Transverse colon (tissue), 4 donors: ENCODE results near the gene GALNT2. TPM values are rescaled to one million over a fixed set of nuclear protein-coding genes. Genes with fewer than 3 reads are reported as not detected.

Source experiments
- DNase-seq: peaks from one replicate; pipeline ENCODE4 v3.0.0-alpha.2; 2019
- H3K27ac ChIP-seq, 4 donors: fragments of 200-600 bp; sonication (generic); 2 replicates each; pipeline ENCODE4 v1.5.1; 2016 to 2018; ENCODE audit warnings: inconsistent platforms in 4 of 4
- H3K27me3 ChIP-seq: fragments of 200-600 bp; sonication (generic); 2 replicates; pipeline ENCODE4 v1.5.1; 2017; ENCODE audit warnings: inconsistent platforms
- H3K36me3 ChIP-seq, 4 donors: fragments of 200-600 bp; sonication (generic); 2 replicates each; pipeline ENCODE4 v1.5.1; 2017 to 2019; ENCODE audit warnings: inconsistent platforms in 4 of 4
- H3K4me1 ChIP-seq, 4 donors: fragments of 200-600 bp; sonication (generic); 2 replicates each; pipeline ENCODE4 v1.5.1; 2017 to 2020; ENCODE audit warnings: inconsistent platforms in 4 of 4
- H3K4me3 ChIP-seq, 4 donors: fragments of 200-600 bp; sonication (generic); 1 replicate in 1 of 4; 2 replicates in 3 of 4; pipeline versions ENCODE4 v1.5.1 to v1.6.1; 2017 to 2019; ENCODE audit warnings: inconsistent platforms in 4 of 4
- H3K9me3 ChIP-seq, 2 donors: fragments of 200-600 bp; sonication (generic); 2 replicates each; pipeline ENCODE4 v1.5.1; 2017 to 2019; ENCODE audit warnings: inconsistent platforms in 2 of 2
- EP300 ChIP-seq: sonication (generic); formaldehyde crosslinking; IDR thresholded peaks from one replicate; pipeline ENCODE4 v1.6.1; 2017; ENCODE audit warnings: antibody characterized with exemption, low read depth
- POLR2A ChIP-seq: fragments of 450-650 bp; IDR thresholded peaks from one replicate; pipeline ENCODE4 v1.6.1; 2016; ENCODE audit warnings: antibody characterized with exemption, mild to moderate bottlenecking, moderate library complexity
- POLR2AphosphoS5 ChIP-seq, 3 donors: sonication (generic); formaldehyde crosslinking; IDR thresholded peaks; one replicate each; pipeline ENCODE4 v1.6.1; 2016; ENCODE audit warnings: antibody characterized with exemption in 3 of 3
- WGBS, 2 donors: methylation state at CpG; one replicate each; pipeline ENCODE4 v1.1.5; 2018; ENCODE audit warnings: low coverage in 1 of 2; 5-methylcytosine and 5-hydroxymethylcytosine counted together
- in situ Hi-C, 4 donors: fragments of 200-750 bp; cut with MboI; loops; one replicate each; pipeline versions ENCODE4 v1.15.0 to v1.15.1; 2017; ENCODE audit warnings: low sequenced_read_pairs in 3 of 4, low pct_ligation_motif_present in 1 of 4, low pct_unique_long_range_greater_than_20kb in 1 of 4
- intact Hi-C: fragments of 100-400 bp; cut with DNase I; formaldehyde crosslinking; loops from one replicate; pipeline ENCODE4 v1.15.1; 2023; ENCODE audit warnings: low total_unique reads
- total RNA-seq, 4 donors: library from RNA; depleted of rRNA; stranded (reverse); fragments of >200 nt; gene quantifications; one replicate each; pipeline ENCODE4 v1.1.0, GENCODE V29; 2016
- TF ChIP-seq, protein P1 (sequence below), 5 experiments: fragments of 200-600 bp in 3 of 5; fragments of 450-650 bp in 2 of 5; sonication (generic) in 3 of 5; IDR thresholded peaks; 1 replicate in 2 of 5; 2 replicates in 3 of 5; pipeline ENCODE4 v1.5.1; 2016 to 2017; ENCODE audit warnings: antibody characterized with exemption in 5 of 5, inconsistent platforms in 3 of 5, mild to moderate bottlenecking in 2 of 5, moderate library complexity in 1 of 5

Gene GALNT2
- total RNA-seq, 4 donors from 2014 or later, result 16.5 to 48.8 (median 36.8) TPM

DNA sequence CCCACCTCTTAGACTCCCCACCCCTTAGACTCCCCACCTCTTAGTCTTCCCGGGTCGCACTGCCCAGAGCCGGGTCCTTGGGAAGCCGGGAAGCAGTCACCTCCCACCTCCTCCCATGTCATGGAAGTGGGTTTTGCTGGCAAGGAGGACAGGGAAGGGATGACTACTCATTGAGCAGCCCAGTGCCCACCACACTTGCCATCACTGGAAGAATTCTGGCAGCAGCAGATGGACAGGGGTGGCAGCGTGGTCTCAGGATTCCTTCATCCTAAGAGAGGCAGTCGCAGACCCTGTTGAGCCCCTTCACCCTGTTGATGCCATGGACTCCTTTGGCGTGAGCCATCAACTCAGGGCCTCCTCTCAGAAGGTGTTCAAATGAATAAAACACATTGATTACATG, 218.3 kb downstream of the GALNT2 start:
- TF ChIP-seq EP300, result no peak
- TF ChIP-seq, protein P1, sequence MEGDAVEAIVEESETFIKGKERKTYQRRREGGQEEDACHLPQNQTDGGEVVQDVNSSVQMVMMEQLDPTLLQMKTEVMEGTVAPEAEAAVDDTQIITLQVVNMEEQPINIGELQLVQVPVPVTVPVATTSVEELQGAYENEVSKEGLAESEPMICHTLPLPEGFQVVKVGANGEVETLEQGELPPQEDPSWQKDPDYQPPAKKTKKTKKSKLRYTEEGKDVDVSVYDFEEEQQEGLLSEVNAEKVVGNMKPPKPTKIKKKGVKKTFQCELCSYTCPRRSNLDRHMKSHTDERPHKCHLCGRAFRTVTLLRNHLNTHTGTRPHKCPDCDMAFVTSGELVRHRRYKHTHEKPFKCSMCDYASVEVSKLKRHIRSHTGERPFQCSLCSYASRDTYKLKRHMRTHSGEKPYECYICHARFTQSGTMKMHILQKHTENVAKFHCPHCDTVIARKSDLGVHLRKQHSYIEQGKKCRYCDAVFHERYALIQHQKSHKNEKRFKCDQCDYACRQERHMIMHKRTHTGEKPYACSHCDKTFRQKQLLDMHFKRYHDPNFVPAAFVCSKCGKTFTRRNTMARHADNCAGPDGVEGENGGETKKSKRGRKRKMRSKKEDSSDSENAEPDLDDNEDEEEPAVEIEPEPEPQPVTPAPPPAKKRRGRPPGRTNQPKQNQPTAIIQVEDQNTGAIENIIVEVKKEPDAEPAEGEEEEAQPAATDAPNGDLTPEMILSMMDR (IDR thresholded peaks at IDR 0.05), result no peak
- no peak for TF ChIP-seq POLR2AphosphoS5 (IDR thresholded peaks at IDR 0.05)
- no peak overlapping the region for H3K4me3 ChIP-seq
- peaks cover 13% of the 10 kb centered on the region for H3K27me3 ChIP-seq
- DNase-seq, result no peak
- H3K4me1 ChIP-seq, result peaks cover 7 to 19% (median 15%) of the 10 kb centered on the region in 4 donors
- H3K9me3 ChIP-seq, result no peaks in the 10 kb centered on the region
- intact Hi-C loops (no loop called here), in situ Hi-C loops (no loop called here)
- WGBS, 2 donors, result 94 to 100% methylated on average over 1 to 7 of the region's 7 CpGs
- H3K27ac ChIP-seq, result no peak overlapping the region
- H3K36me3 ChIP-seq, result no peaks in the 10 kb centered on the region

DNA sequence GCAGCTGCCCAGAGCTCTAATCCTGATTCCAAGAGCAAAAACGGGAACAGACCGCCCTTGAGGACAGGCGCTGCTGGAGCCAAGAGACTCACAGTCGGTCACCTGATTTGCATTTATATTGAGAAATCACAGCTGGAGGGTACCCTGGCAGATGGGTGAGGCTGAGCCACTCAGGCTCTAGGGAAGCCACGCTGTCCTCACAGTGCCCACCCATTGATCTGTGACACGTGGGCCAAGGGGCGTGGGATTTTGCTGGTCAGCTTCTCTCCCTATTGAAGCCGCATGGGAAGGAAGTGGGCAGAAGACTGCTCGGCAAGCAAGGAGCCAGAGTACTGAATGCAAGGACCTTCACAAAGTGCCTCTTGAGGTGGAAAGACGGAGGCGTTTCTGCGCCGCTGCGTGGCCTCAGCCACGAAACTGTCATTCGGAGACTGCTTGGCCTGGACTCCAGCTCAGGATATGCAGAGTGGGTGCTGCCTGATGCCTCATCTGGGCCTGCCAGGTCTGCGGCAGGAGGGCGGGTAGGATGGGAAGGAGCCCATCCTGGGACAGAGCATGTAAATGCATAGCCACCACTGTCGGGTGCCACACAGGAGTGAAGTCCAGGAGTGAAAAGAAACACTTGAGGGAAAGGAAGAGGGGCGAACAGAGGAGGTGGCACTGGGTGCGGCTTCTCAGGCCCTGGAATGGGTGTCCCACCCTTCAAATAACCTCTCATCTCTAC, 219.3 kb downstream of the GALNT2 start:
- H3K9me3 ChIP-seq, result no peaks in the 10 kb centered on the region
- intact Hi-C loops, result no loop called here
- in situ Hi-C loops, result no loop called here
- TF ChIP-seq POLR2AphosphoS5 (IDR thresholded peaks at IDR 0.05) (no peak), POLR2A (no peak), EP300 (no peak)
- TF ChIP-seq, protein P1 (IDR thresholded peaks at IDR 0.05), result no peak
- H3K27ac ChIP-seq, result no peak overlapping the region
- no peak overlapping the region for H3K4me3 ChIP-seq
- peaks cover 4 to 14% (median 11%) of the 10 kb centered on the region in 4 donors for H3K4me1 ChIP-seq
- WGBS, 2 donors, result 90 to 100% methylated on average over 1 to 20 of the region's 21 CpGs
- H3K36me3 ChIP-seq, result no peaks in the 10 kb centered on the region
- no peak for DNase-seq
- H3K27me3 ChIP-seq, result peaks cover 13% of the 10 kb centered on the region

DNA sequence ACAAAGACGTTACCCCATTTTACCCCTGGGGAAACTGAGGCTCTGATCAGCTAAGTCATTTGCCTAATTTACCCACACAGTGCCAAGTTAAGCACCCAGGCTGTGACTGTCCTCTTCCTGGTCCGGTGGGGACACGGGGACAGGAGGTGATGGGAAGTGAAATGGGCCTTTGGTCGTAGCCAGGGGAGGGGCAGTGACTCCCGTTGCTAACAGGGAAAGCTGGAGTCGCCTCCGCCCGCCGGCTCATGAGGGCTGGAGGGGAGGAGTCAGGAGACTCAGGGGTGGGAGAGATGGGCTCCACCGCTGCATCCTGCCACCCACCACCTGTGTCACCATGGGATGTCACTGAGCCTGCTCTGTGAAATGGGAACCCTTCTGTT, 219.8 kb downstream of the GALNT2 start:
- Histone ChIP-seq H3K27ac (no peak overlapping the region), H3K36me3 (no peaks in the 10 kb centered on the region), H3K4me1 (peaks cover 0 to 9% (median 6%) of the 10 kb centered on the region in 4 donors), H3K27me3 (peaks cover 13% of the 10 kb centered on the region), H3K9me3 (no peaks in the 10 kb centered on the region), H3K4me3 (no peak overlapping the region)
- TF ChIP-seq, protein P1 (IDR thresholded peaks at IDR 0.05), result no peak
- TF ChIP-seq POLR2A, result no peak
- TF ChIP-seq POLR2AphosphoS5 (IDR thresholded peaks at IDR 0.05), result no peak
- no peak for TF ChIP-seq EP300
- in situ Hi-C loops (no loop called here), intact Hi-C loops (no loop called here)
- DNase-seq, result no peak
- whole genome bisulfite sequencing, 2 donors, result 80% methylated on average over 6 of the region's 10 CpGs; no CpG with 5 or more reads in 1 of the 2 donors

DNA sequence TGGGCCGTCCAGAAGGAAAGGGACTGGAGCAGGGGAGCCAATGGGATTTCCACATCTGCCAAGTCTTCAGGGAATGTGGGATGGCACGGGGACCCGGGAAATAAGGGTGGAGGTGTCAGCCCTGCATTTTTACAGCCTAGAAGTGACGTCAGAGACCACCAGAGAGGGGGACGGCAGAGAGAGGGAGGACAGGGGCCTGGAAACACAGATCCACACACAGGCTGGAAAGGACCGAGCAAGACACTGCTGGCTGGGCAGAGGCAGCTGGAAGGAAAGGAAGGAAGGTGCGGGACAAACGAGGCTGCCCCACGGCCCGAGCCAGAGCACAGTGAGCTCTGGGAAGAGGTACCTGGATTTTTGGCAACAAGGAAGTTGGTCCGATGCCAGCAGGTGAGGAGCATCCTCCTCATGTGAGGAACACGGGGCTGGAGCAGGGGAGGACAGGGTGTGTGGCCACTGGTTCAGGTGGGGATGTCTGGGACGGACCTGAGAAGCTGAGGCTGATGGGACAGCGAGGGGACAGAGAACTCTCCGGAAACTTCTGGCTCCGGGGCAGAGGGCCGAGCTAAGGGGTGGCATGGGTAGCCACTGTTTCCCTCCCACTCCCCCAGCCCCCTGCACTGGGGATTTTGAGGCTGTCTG, 220.8 kb downstream of the GALNT2 start:
- Histone ChIP-seq H3K36me3 (no peaks in the 10 kb centered on the region), H3K27ac (no peak overlapping the region), H3K4me1 (no peaks in the 10 kb centered on the region), H3K4me3 (no peak overlapping the region), H3K9me3 (no peaks in the 10 kb centered on the region), H3K27me3 (peaks cover 13% of the 10 kb centered on the region)
- intact Hi-C loops (no loop called here), in situ Hi-C loops (no loop called here)
- DNase-seq, result no peak
- 70% methylated on average over 9 to 17 of the region's 17 CpGs for WGBS, 2 donors
- TF ChIP-seq POLR2AphosphoS5 (IDR thresholded peaks at IDR 0.05) (no peak), EP300 (no peak), POLR2A (no peak)
- TF ChIP-seq, protein P1 (IDR thresholded peaks at IDR 0.05), result no peak
